GM23248 (cell line): ENCODE data around the gene TRIM37.

Experiments used
- EZH2 ChIP-seq: fragments of 200-600 bp; sonication (generic); IDR thresholded peaks from 2 replicates; pipeline ENCODE4 v1.6.1; 2018; ENCODE audit warnings: antibody characterized with exemption, mild to moderate bottlenecking; ENCODE audit not compliant: insufficient read depth, poor library complexity, severe bottlenecking
- EZH2phosphoT487 ChIP-seq: fragments of 200-600 bp; sonication (generic); IDR thresholded peaks from 2 replicates; pipeline ENCODE4 v1.6.1; 2018; ENCODE audit warnings: antibody characterized with exemption, moderate library complexity, mild to moderate bottlenecking, low read depth; ENCODE audit not compliant: insufficient read depth

- TF ChIP-seq EZH2 (no peak), EZH2phosphoT487 (no peak)
Observed at GRCh38 chr17:59028328-59028727, 78.4 kb downstream of the TRIM37 start.
